Psoas muscle (tissue), 8 donors: ENCODE data around the gene FOXP1. TPM values are rescaled to one million over a fixed set of nuclear protein-coding genes. Genes with fewer than 3 reads are reported as not detected.

ENCODE experiments used
- ATAC-seq, 4 donors: fragments of 200-7000 bp; cut with Tn5 transposase; one replicate each; pipeline ENCODE4 v1.9.1; 2020; ENCODE audit warnings: moderate library complexity in 3 of 4, mild to moderate bottlenecking in 2 of 4
- DNase-seq, 2 donors: peaks; one replicate each; pipeline ENCODE4 v3.0.0-alpha.2; 2020
- H3K27ac ChIP-seq: fragments of 200-600 bp; one replicate; pipeline ENCODE4 v1.8.0; 2022
- H3K27me3 ChIP-seq, 3 donors: fragments of 200-600 bp in 1 of 3; one replicate each; pipeline versions ENCODE4 v1.6.1 to v1.8.0; 2013 to 2022; ENCODE audit warnings: low read length in 2 of 3, mild to moderate bottlenecking in 2 of 3, moderate library complexity in 1 of 3; ENCODE audit not compliant: insufficient read depth in 3 of 3
- H3K36me3 ChIP-seq, 2 donors: fragments of 200-600 bp in 1 of 2; one replicate each; pipeline versions ENCODE4 v1.6.1 to v1.8.0; 2013 to 2022; ENCODE audit warnings: low read depth in 1 of 2, mild to moderate bottlenecking in 1 of 2, moderate library complexity in 1 of 2; ENCODE audit not compliant: insufficient read depth in 1 of 2
- H3K4me1 ChIP-seq: fragments of 200-600 bp; one replicate; pipeline ENCODE4 v1.8.0; 2022
- H3K4me3 ChIP-seq: fragments of 200-600 bp; one replicate; pipeline ENCODE4 v1.8.0; 2022; ENCODE audit warnings: mild to moderate bottlenecking
- H3K9me3 ChIP-seq: fragments of 200-600 bp; one replicate; pipeline ENCODE4 v1.8.0; 2022
- WGBS, 3 donors: extraction: QIAGEN DNeasy Blood & Tissue Kit; methylation state at CpG; one replicate each; pipeline versions ENCODE4 v1.1.6 to v1.1.7; 2013; 5-methylcytosine and 5-hydroxymethylcytosine counted together
- intact Hi-C, 2 donors: fragments of 100-400 bp; cut with DNase I; formaldehyde crosslinking; loops; one replicate each; pipeline versions ENCODE4 v1.11.0 to v1.14.2; 2022
- polyA plus RNA-seq, 3 donors: library from polyadenylated mRNA; stranded (reverse); fragments of 200-250 nt; gene quantifications; one replicate each; pipeline ENCODE4 v1.2.3, GENCODE V29; 2013
- total RNA-seq, 4 donors: library from RNA; stranded (reverse); fragmentation: NEBNext Ultra II Directional in 2 of 4; extraction: Animal tissue kit (Norgen Biotek cat#: 25700) in 2 of 4; gene quantifications; one replicate each; pipeline versions ENCODE4 v1.2.1 to v1.2.4, GENCODE V29; 2021 to 2023
- TF ChIP-seq, protein P1 (sequence below): fragments of 200-600 bp; IDR thresholded peaks from one replicate; pipeline ENCODE4 v1.8.0; 2022; ENCODE audit warnings: antibody characterized with exemption
- donor health status: healthy with polysubstance abuse.
- donor health status: DM: no; HTN: no; CAD: no; lungs with moderate emphysema.
- donor health status: Bipolar disorder and iron deficiency.
- donor health status: healthy.
- donor health status: DM: yes; HTN: yes; CAD: no.
- donor health status: DM: no; HTN: no; CAD: no.
- donor health status: DM: no; HTN: no; CAD: no.
- donor health status: DM: yes; HTN: yes; CAD: no.

Gene FOXP1
- total and polyA plus RNA-seq, 7 donors, result 2.6 to 26.4 (median 15.4) TPM

DNA sequence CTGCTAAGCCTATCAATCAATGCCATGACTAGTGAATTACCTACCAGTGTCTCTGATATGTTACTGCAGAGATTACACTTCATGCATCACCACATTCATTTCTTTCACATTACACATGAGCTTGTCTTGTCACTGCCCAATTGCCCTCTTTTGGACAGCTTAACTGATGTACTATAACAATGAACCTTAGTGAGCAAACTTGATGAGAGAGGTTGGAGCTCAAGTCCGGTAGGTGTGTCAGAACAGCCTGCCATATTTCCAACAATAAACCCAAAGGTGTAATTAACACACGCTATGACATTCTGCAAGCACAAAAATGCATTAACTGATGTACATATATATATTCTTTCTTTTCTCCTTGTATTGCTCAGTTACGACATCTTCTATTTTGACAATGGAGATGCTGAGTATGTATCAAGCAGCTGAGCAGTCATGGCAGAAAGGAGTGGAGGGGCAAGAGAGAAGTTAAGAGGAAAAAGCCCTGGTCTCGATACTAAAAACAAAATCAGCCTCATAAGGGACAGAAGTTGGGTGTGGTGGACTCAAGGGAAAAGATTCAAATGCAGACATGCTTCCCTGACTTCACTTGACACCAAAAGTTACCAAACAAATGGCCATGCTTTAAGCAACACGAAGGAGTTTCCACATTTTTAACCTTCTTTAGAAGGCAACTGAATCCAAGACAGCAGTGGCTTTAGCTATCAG is 538.2 kb downstream of the FOXP1 start:
- DNase-seq, result no peak
- intact Hi-C loops, result no loop called here
- ATAC-seq, result no peak
- Histone ChIP-seq H3K27me3 (no peaks in the 10 kb centered on the region), H3K4me1 (peaks cover under 1% of the 10 kb centered on the region), H3K27ac (no peak overlapping the region), H3K4me3 (no peak overlapping the region), H3K36me3 (peaks cover 12 to 67% of the 10 kb centered on the region in 2 donors), H3K9me3 (no peaks in the 10 kb centered on the region)
- TF ChIP-seq, protein P1, sequence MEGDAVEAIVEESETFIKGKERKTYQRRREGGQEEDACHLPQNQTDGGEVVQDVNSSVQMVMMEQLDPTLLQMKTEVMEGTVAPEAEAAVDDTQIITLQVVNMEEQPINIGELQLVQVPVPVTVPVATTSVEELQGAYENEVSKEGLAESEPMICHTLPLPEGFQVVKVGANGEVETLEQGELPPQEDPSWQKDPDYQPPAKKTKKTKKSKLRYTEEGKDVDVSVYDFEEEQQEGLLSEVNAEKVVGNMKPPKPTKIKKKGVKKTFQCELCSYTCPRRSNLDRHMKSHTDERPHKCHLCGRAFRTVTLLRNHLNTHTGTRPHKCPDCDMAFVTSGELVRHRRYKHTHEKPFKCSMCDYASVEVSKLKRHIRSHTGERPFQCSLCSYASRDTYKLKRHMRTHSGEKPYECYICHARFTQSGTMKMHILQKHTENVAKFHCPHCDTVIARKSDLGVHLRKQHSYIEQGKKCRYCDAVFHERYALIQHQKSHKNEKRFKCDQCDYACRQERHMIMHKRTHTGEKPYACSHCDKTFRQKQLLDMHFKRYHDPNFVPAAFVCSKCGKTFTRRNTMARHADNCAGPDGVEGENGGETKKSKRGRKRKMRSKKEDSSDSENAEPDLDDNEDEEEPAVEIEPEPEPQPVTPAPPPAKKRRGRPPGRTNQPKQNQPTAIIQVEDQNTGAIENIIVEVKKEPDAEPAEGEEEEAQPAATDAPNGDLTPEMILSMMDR, result no peak
- WGBS, 3 donors, result 87 to 91% (median 90%) methylated on average over 5 of the region's 5 CpGs

DNA sequence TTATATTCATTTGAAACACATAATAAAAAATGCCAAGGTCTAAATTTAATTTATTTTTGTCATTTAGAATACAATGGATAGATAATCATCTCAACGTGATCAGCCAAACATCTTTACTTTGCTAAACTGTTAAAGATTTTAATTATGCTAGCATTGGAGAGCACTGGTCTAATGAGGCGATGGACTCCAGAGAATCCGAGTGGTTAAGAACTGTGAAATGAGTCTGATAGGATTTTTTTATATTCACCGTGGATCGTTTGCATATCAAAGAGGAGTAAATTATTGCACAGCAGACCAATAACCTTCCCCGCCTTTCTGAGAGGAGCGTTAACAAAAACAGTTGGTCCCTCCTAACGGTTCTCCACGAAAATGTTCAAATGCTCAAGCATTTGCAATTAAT is 540.8 kb downstream of the FOXP1 start:
- WGBS, 3 donors, result 89 to 92% (median 90%) methylated on average over 9 of the region's 9 CpGs
- Histone ChIP-seq H3K4me3 (no peak overlapping the region), H3K27ac (no peak overlapping the region), H3K9me3 (no peaks in the 10 kb centered on the region), H3K27me3 (no peaks in the 10 kb centered on the region), H3K36me3 (peaks cover 12 to 87% of the 10 kb centered on the region in 2 donors), H3K4me1 (no peaks in the 10 kb centered on the region)
- intact Hi-C loops, result no loop called here
- DNase-seq, result no peak
- TF ChIP-seq, protein P1, result no peak
- no peak for ATAC-seq

DNA sequence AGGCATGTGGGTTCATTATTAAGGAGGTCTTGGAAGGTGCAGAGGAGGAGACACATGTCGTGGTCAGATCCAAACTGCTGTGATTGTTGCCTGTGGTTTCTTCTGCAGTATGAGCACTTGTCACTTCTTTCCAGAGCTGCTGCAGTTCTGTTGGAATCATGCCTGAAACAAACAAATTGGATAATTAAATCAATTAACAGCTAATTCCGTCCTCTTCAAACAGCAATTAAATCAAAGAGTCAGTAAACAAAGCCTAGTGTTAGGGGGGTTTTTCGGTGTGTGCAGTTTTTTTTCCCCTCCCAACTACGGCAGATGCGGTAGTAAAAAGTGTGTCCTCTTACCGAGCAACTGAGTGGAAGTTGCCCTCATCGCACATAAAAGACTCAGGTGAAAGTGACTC is 542.2 kb downstream of the FOXP1 start:
- H3K4me3 ChIP-seq, result no peak overlapping the region
- no peaks in the 10 kb centered on the region for H3K9me3 ChIP-seq
- no peaks in the 10 kb centered on the region for H3K27me3 ChIP-seq
- no peak overlapping the region for H3K27ac ChIP-seq
- TF ChIP-seq, protein P1, result no peak
- WGBS, 3 donors, result 85 to 90% (median 89%) methylated on average over 7 of the region's 7 CpGs
- DNase-seq (no peak), ATAC-seq (no peak)
- intact Hi-C loops, result no loop called here
- peaks cover 12 to 74% of the 10 kb centered on the region in 2 donors for H3K36me3 ChIP-seq
- H3K4me1 ChIP-seq, result peaks cover under 1% of the 10 kb centered on the region

DNA sequence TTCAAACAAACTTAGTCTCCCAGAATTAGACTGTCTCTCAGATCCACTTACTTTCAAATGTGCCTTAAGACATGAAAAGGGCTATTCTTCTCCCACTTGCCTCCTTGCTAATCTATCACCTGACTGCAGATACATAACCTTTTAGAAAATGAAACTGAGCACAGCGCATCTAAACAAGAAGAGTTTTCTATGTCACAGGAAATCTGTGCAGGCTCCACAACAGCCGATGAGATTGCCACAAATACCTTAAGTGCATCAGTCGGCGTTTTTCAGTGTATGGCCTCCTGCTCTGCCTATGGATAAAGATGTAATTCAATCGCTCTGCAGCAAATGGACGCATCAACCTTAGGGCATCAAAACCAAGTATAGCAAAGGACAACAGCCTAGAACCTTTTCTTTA is 544.2 kb downstream of the FOXP1 start:
- H3K4me1 ChIP-seq, result peaks cover 7% of the 10 kb centered on the region
- H3K27me3 ChIP-seq, result no peaks in the 10 kb centered on the region
- no peak overlapping the region for H3K4me3 ChIP-seq
- 77 to 81% (median 79%) methylated on average over 6 of the region's 6 CpGs for WGBS, 3 donors
- intact Hi-C loops, result no loop called here
- H3K9me3 ChIP-seq, result no peaks in the 10 kb centered on the region
- no peak overlapping the region for H3K27ac ChIP-seq
- no peak for DNase-seq
- peaks cover 6 to 59% of the 10 kb centered on the region in 2 donors for H3K36me3 ChIP-seq
- TF ChIP-seq, protein P1, result no peak
- ATAC-seq, result no peak

DNA sequence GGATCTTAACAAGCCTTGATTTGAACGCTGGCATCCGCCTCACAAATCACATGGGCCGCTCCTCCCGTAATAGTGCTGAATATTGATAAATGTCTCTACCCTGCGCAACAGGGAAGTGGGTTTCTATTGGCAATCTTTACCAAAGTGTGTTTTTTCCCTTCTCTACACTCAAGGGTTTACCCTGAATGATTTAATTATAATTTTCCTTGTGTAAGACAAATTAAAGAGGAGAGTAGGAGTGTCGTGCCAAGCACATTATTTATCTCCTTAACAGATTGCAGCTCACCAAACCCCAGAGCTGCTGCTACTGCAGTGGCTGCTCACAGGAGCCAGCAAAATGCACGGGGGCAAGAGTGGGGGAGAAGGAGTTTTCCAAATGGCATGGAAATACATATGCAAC is 545.8 kb downstream of the FOXP1 start:
- Histone ChIP-seq H3K9me3 (no peaks in the 10 kb centered on the region), H3K27ac (no peak overlapping the region), H3K4me1 (peaks cover 12% of the 10 kb centered on the region), H3K36me3 (peaks cover 6 to 55% of the 10 kb centered on the region in 2 donors), H3K27me3 (no peaks in the 10 kb centered on the region), H3K4me3 (no peak overlapping the region)
- intact Hi-C loops, result no loop called here
- 88 to 92% (median 88%) methylated on average over 7 of the region's 7 CpGs for WGBS, 3 donors
- TF ChIP-seq, protein P1, result no peak
- ATAC-seq, result no peak
- no peak for DNase-seq
